ENCODE results near the gene DMAC2L. TPM values are rescaled to one million over a fixed set of nuclear protein-coding genes. Genes with fewer than 3 reads are reported as not detected.

The DMAC2L gene
- total and polyA plus RNA-seq, 7 donors: 12.2 to 37.1 (median 25.4) TPM

DNA sequence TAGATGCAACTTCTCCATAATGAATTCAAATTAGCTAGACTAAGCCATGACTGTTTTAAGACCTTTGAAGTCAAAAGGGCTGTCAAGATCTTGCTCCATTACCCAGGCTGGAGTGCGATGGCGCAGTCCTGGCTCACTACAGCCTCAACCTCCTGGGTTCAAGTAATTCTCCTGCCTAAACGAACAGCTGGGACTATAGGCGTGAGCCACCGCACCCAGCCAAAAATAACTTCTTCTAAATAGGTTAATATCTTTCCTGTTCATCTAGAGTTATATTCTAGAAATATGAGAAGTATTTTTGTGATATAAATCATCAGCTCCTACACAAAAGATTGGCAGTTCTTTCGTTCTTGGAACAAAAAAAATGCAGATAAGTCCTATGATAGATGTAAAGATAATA lies 41.2 kb upstream of the DMAC2L start:
- DNase-seq: no peak
- Histone ChIP-seq H3K4me1 (no peaks in the 10 kb centered on the region), H3K27ac (no peak overlapping the region), H3K4me3 (no peak overlapping the region), H3K9me3 (no peaks in the 10 kb centered on the region), H3K27me3 (no peaks in the 10 kb centered on the region), H3K36me3 (no peaks in the 10 kb centered on the region)
- TF ChIP-seq POLR2A (IDR thresholded peaks at IDR 0.05): no peak
- TF ChIP-seq POLR2AphosphoS5 (IDR thresholded peaks at IDR 0.05): no peak
- TF ChIP-seq EP300 (IDR thresholded peaks at IDR 0.05): no peak
- TF ChIP-seq, protein P1, sequence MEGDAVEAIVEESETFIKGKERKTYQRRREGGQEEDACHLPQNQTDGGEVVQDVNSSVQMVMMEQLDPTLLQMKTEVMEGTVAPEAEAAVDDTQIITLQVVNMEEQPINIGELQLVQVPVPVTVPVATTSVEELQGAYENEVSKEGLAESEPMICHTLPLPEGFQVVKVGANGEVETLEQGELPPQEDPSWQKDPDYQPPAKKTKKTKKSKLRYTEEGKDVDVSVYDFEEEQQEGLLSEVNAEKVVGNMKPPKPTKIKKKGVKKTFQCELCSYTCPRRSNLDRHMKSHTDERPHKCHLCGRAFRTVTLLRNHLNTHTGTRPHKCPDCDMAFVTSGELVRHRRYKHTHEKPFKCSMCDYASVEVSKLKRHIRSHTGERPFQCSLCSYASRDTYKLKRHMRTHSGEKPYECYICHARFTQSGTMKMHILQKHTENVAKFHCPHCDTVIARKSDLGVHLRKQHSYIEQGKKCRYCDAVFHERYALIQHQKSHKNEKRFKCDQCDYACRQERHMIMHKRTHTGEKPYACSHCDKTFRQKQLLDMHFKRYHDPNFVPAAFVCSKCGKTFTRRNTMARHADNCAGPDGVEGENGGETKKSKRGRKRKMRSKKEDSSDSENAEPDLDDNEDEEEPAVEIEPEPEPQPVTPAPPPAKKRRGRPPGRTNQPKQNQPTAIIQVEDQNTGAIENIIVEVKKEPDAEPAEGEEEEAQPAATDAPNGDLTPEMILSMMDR (IDR thresholded peaks at IDR 0.05): no peak
- intact Hi-C loops (cut with DNase I): no loop called here
- 91 to 94% methylated on average over 6 of the region's 6 CpGs for WGBS, 2 donors

DNA sequence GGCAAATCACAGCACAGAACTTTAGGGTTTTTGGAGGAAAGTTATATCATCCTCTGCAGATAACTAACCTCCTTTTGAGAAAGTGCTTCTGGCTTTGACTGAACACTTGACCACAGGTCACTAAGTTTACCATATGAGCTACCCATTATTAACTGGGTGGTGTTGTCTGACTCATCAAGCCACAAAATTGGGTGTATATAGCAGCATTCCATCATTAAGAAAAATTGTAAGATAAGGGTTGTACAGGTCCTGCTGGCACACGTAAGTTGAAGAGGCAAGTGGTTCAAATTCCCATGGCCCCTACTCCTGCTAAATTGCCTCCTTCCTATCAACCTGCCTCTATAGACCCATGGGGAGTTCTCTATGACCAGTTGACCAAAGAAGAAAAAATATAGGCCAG lies 39.6 kb upstream of the DMAC2L start:
- Histone ChIP-seq H3K27me3 (no peaks in the 10 kb centered on the region), H3K36me3 (no peaks in the 10 kb centered on the region), H3K9me3 (no peaks in the 10 kb centered on the region), H3K27ac (no peak overlapping the region), H3K4me3 (no peak overlapping the region), H3K4me1 (no peaks in the 10 kb centered on the region)
- TF ChIP-seq EP300 (IDR thresholded peaks at IDR 0.05): no peak
- TF ChIP-seq POLR2AphosphoS5 (IDR thresholded peaks at IDR 0.05): no peak
- TF ChIP-seq POLR2A (IDR thresholded peaks at IDR 0.05): no peak
- TF ChIP-seq, protein P1 (IDR thresholded peaks at IDR 0.05): no peak
- DNase-seq: no peak
- 88 to 98% methylated on average over 1 of the region's 1 CpG for WGBS, 2 donors
- intact Hi-C loops (cut with DNase I): no loop called here

DNA sequence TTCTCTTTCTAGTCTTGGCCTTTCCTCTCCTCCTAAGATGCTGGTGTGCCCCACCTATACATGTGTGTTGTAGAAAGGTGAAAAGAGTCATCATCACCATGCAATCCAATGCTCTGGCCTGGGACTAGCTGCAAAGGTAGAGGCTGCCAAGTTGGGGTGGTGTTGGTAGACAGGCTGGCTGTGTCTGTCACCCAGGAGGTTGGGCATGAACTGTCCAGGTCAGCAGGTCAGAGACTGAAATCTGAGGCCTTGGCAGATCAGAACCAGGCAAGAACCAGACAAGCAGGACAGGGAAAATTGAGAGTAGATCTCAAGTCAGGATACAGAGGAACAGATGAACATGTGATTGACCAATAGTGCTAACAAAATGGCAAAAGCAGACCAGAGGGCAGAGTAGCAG lies 26.3 kb upstream of the DMAC2L start:
- DNase-seq: no peak

DNA sequence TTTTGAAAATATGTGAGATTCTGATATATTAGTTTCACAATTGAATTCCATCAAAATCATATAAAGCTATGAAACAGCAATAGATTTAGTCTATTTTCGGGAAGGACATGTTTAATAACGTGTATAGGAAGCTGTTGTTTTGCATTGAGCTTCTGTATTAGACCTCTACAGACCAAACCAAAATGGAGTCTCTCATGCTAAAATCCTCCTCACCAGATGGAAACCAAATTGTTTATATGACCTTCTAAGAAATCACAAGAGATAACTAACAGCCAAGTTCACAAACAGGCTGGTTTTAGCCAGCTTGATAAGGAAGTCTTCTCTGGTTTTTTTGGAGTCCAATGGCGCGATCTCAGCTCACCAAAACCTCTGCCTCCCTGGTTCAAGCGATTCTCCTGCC lies 24.0 kb upstream of the DMAC2L start:
- Histone ChIP-seq H3K36me3 (peaks cover 0 to 11% (median 0%) of the 10 kb centered on the region in 4 donors), H3K27me3 (no peaks in the 10 kb centered on the region), H3K9me3 (no peaks in the 10 kb centered on the region), H3K4me3 (no peak overlapping the region), H3K27ac (no peak overlapping the region), H3K4me1 (no peaks in the 10 kb centered on the region)
- TF ChIP-seq POLR2A (IDR thresholded peaks at IDR 0.05) (no peak), POLR2AphosphoS5 (IDR thresholded peaks at IDR 0.05) (no peak), EP300 (IDR thresholded peaks at IDR 0.05) (no peak)
- TF ChIP-seq, protein P1 (IDR thresholded peaks at IDR 0.05): no peak
- intact Hi-C loops (cut with DNase I): no loop called here
- DNase-seq: no peak
- WGBS, 2 donors: 96 to 97% methylated on average over 5 of the region's 5 CpGs

More for the DNA sequence above, 26.3 kb upstream of the DMAC2L start:
- Histone ChIP-seq H3K27me3 (no peaks in the 10 kb centered on the region), H3K36me3 (no peaks in the 10 kb centered on the region), H3K4me3 (no peak overlapping the region), H3K27ac (no peak overlapping the region), H3K4me1 (no peaks in the 10 kb centered on the region), H3K9me3 (no peaks in the 10 kb centered on the region)
- intact Hi-C loops (cut with DNase I): no loop called here
- TF ChIP-seq POLR2A (IDR thresholded peaks at IDR 0.05): no peak
- no peak for TF ChIP-seq EP300 (IDR thresholded peaks at IDR 0.05)
- TF ChIP-seq, protein P1 (IDR thresholded peaks at IDR 0.05): no peak
- no peak for TF ChIP-seq POLR2AphosphoS5 (IDR thresholded peaks at IDR 0.05)

DNA sequence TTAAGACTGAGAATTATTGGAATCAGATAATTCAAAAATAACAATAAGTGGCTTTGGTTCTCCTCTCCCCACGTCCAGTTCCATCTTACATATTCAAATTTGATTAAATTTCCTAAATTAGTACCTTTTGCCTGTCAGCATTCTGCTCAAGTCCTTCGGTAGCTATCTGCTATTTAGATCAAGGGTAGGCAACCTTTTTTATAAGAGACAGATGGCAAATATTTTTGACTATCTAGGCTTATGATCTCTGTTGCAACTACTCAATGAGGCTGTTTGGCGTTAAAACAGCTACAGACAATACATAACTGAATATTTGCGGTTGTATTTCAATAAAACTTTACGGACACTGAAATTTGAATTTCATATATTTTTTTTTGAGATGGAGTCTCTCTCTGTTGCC lies 21.8 kb upstream of the DMAC2L start:
- TF ChIP-seq POLR2A (IDR thresholded peaks at IDR 0.05): no peak
- TF ChIP-seq, protein P1 (IDR thresholded peaks at IDR 0.05): no peak
- no peak for TF ChIP-seq EP300 (IDR thresholded peaks at IDR 0.05)
- no peak for TF ChIP-seq POLR2AphosphoS5 (IDR thresholded peaks at IDR 0.05)
- Histone ChIP-seq H3K36me3 (peaks cover 0 to 17% (median 0%) of the 10 kb centered on the region in 4 donors), H3K27ac (no peak overlapping the region), H3K9me3 (no peaks in the 10 kb centered on the region), H3K27me3 (no peaks in the 10 kb centered on the region), H3K4me1 (peaks cover 0 to 8% (median 0%) of the 10 kb centered on the region in 4 donors), H3K4me3 (no peak overlapping the region)
- DNase-seq: no peak
- WGBS, 2 donors: 84 to 98% methylated on average over 5 of the region's 5 CpGs
- intact Hi-C loops (cut with DNase I): no loop called here
